ENCODE data around the gene RFC1.
"Not testable (repeated sequence)": the region's sequence is repeated elsewhere in the genome, so short reads cannot be mapped to it uniquely, and the experiment has no call there.

RFC1 gene

GRCh38 chr4:39305912-39306677, 60.1 kb downstream of the RFC1 start:
- DNase-seq (ENCODE audit: low spot score) = peak; percentile 9

- DNase-seq (ENCODE audit: low spot score) = no peak
Measured at GRCh38 chr4:39304651-39305050, 61.5 kb downstream of the RFC1 start.

GRCh38 chr4:39303871-39304270, 62.3 kb downstream of the RFC1 start:
- no peak for DNase-seq (ENCODE audit: low spot score)

GRCh38 chr4:39302901-39303300, 63.3 kb downstream of the RFC1 start:
- DNase-seq (ENCODE audit: low spot score) = no peak

GRCh38 chr4:39295784-39296183, 70.4 kb downstream of the RFC1 start:
- DNase-seq (ENCODE audit: low spot score) = no peak

GRCh38 chr4:39292433-39292832, 73.7 kb downstream of the RFC1 start:
- DNase-seq (ENCODE audit: low spot score) = not testable (repeated sequence)

- no peak for DNase-seq (ENCODE audit: low spot score)
Measured at GRCh38 chr4:39291686-39292085, 74.5 kb downstream of the RFC1 start.

GRCh38 chr4:39287223-39287622, 78.9 kb downstream of the RFC1 start:
- DNase-seq (ENCODE audit: low spot score) = no peak

- no peak for DNase-seq (ENCODE audit: low spot score)
Measured at GRCh38 chr4:39286263-39286662, 79.9 kb downstream of the RFC1 start.

- no peak for DNase-seq (ENCODE audit: low spot score)
Measured at GRCh38 chr4:39285853-39286252, 80.3 kb downstream of the RFC1 start.

GRCh38 chr4:39285111-39285795, 80.9 kb downstream of the RFC1 start:
- DNase-seq (ENCODE audit: low spot score) = no peak

GRCh38 chr4:39280770-39281169, 85.4 kb downstream of the RFC1 start:
- no peak for DNase-seq (ENCODE audit: low spot score)

- no peak for DNase-seq (ENCODE audit: low spot score)
Measured at GRCh38 chr4:39279416-39279815, 86.7 kb downstream of the RFC1 start.

- no peak for DNase-seq (ENCODE audit: low spot score)
Measured at GRCh38 chr4:39278476-39278875, 87.7 kb downstream of the RFC1 start.

GRCh38 chr4:39277661-39278060, 88.5 kb downstream of the RFC1 start:
- not testable (repeated sequence) for DNase-seq (ENCODE audit: low spot score)

- DNase-seq (ENCODE audit: low spot score) = no peak
Measured at GRCh38 chr4:39274503-39274902, 91.7 kb downstream of the RFC1 start.

GRCh38 chr4:39263895-39264294, 102.3 kb downstream of the RFC1 start:
- DNase-seq (ENCODE audit: low spot score) = no peak

- DNase-seq (ENCODE audit: low spot score) = peak; percentile 16
Measured at GRCh38 chr4:39259571-39260330, 106.4 kb downstream of the RFC1 start.

GRCh38 chr4:39256436-39256835, 109.7 kb downstream of the RFC1 start:
- DNase-seq (ENCODE audit: low spot score) = no peak

GRCh38 chr4:39255871-39256270, 110.3 kb downstream of the RFC1 start:
- no peak for DNase-seq (ENCODE audit: low spot score)

- peak; percentile 52 for DNase-seq (ENCODE audit: low spot score)
Measured at GRCh38 chr4:39255266-39255665, 110.9 kb downstream of the RFC1 start.

- no peak for DNase-seq (ENCODE audit: low spot score)
Measured at GRCh38 chr4:39243462-39243861, 122.7 kb downstream of the RFC1 start.

All from GM03348 (cell line).